Astrocyte of the spinal cord (primary cell): ENCODE results near the gene PSMC5.
"Not testable (repeated sequence)": the region's sequence is repeated elsewhere in the genome, so short reads cannot be mapped to it uniquely, and the experiment has no call there.

Experiments
- DNase-seq: peaks from one replicate; pipeline ENCODE4 v3.0.0; 2011; ENCODE audit warnings: low read depth, low spot score
- H3K4me3 ChIP-seq: 2 replicates; pipeline ENCODE4 v1.5.1; 2011; ENCODE audit warnings: low read depth, mild to moderate bottlenecking, low read length, moderate library complexity
- CTCF ChIP-seq: IDR thresholded peaks from 2 replicates; pipeline ENCODE4 v1.5.1; 2012; ENCODE audit warnings: low read depth, mild to moderate bottlenecking, low read length, inconsistent platforms
- in situ Hi-C: cut with HindIII; loops from 2 replicates; pipeline ENCODE4 v1.10.0; 2017; ENCODE audit warnings: low sequenced_read_pairs

Gene PSMC5

DNA sequence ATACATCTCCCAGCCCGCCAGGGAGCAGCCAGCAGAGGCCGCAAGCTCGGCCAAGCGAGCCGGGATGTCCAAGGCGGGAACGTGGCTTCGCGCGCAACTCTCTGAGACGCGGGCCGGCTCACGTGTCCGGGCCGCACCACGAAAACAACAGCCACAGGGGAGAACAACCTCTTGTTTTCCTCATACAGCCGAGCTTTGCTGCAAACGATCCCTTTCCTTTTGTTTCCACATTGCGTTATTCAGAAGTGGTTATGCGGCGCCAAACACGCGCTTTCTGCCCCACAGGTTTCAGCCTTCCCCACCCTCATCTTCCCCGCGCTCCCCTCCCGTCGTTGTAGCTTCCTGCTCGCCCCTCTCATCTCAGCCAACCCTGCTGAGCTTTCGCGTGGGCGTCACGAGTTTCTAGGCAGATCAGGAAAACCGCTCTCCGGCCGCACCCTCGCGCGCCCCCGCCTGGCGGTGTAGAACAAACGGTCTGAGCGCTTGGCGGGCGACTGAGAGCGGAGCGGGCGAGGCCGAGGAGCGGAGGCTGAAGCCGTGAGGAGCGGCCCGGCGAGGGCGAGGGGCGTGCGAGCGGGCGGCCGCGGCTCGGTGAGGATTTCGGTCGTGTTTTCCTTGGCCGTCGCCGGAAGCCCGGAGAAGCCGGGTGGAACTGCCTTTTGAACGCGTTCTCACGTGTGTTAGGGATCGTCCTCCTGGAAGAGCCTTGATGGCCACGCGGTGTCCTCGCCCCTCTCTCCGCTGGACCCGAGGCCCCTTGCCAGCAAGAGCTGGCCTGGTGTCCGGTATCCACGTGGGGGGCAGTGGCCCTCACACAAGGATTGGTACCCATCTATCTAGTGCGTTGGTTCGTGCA is 21.8 kb downstream of the PSMC5 start:
- DNase-seq, result peak; percentile 87
- in situ Hi-C loops, result no loop called here
- peak overlapping the region; percentile 20 for H3K4me3 ChIP-seq
- TF ChIP-seq CTCF, result peak; percentile 61

DNA sequence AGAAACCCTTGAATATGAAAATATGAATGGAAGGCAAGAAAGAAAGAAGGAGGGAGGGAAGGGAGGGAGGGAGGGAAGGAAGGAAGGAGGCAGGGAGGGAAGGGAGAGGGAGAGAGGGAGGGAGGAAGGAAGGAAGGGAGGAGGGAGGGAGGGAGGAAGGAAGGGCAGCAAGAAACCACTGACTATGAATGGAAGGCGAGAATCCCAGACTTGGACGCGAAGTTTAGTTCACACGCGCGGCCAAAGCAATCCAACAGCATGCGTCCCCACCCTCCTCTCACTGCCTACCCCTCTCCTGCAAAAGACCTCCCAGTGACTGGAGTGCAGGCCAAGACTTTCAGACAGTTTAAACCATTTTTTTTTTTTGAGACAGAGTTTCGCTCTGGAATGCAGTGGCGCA is 23.2 kb downstream of the PSMC5 start:
- H3K4me3 ChIP-seq, result no peak overlapping the region
- in situ Hi-C loops, result no loop called here
- no peak for DNase-seq
- TF ChIP-seq CTCF, result no peak

GRCh38 chr17:63853260-63853659 is 26.0 kb downstream of the PSMC5 start:
- TF ChIP-seq CTCF, result no peak
- no peak overlapping the region for H3K4me3 ChIP-seq
- in situ Hi-C loops, result no loop called here
- DNase-seq, result no peak

GRCh38 chr17:63854709-63855108 is 27.5 kb downstream of the PSMC5 start:
- H3K4me3 ChIP-seq, result no peak overlapping the region
- DNase-seq, result no peak
- in situ Hi-C loops, result no loop called here
- TF ChIP-seq CTCF, result no peak

DNA sequence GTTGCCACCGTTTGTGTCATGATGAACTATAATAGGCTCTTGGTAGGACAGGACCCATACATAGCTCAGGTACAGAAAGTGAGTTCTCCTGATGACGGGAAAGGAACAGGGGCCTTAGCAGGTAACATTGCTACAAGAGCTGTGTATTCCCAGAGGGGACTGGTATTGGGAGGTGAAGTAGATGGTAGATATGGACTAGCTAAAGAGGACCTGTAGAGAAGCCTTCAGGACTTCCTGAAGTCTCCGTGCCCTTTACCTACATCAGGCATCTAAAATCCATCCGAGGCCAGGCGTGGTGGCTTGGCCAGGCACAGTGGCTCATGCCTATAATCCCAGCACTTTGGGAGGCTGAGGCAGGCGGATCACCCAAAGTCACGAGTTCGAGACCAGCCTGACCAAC is 28.0 kb downstream of the PSMC5 start:
- no peak for DNase-seq
- H3K4me3 ChIP-seq, result no peak overlapping the region
- no peak for TF ChIP-seq CTCF
- in situ Hi-C loops, result no loop called here

DNA sequence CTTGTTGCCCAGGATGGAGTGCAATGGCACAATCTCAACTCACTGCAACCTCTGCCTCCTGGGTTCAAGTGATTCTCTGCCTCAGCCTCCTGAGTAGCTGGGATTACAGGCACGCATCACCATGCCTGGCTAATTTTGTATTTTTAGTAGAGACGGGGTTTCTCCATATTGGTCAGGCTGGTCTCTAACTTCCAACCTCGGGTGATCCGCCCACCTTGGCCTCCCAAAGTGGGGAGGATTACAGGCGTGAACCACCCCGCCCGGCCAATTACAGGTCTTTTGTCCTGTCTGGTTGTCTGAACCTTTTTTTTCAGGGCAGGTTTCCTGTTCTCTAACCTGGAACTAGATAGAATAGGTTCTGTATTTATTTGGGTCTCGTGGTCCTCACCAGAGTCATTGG is 29.2 kb downstream of the PSMC5 start:
- DNase-seq, H3K4me3 ChIP-seq, in situ Hi-C loops: not testable (repeated sequence)

- no peak for DNase-seq
- no peak overlapping the region for H3K4me3 ChIP-seq
- TF ChIP-seq CTCF, result no peak
- in situ Hi-C loops, result no loop called here
Observed at GRCh38 chr17:63859257-63859656, 32.0 kb downstream of the PSMC5 start.
